HepG2 (cell line): ENCODE results near the gene KATNB1. TPM values are rescaled to one million over a fixed set of nuclear protein-coding genes. Genes with fewer than 3 reads are reported as not detected.

Experiments
- CREM ChIP-seq, 2 experiments: sonication (generic) in 1 of 2; formaldehyde crosslinking in 1 of 2; IDR thresholded peaks; 2 replicates each; pipeline versions ENCODE4 v1.4.0 to v1.6.1; 2016 to 2020; ENCODE audit warnings: antibody characterized with exemption in 1 of 2, mild to moderate bottlenecking in 1 of 2, missing genetic modification reagents in 1 of 2
- HNF4A ChIP-seq: sonication (generic); formaldehyde crosslinking; IDR thresholded peaks from 2 replicates; pipeline ENCODE4 v1.4.0; 2020; ENCODE audit warnings: missing genetic modification reagents
- MXI1 ChIP-seq: IDR thresholded peaks from 3 replicates; pipeline ENCODE4 v1.6.1; 2012; ENCODE audit warnings: low read depth, low read length, inconsistent platforms, borderline replicate concordance
- RAD21 ChIP-seq: fragments of 450-650 bp; formaldehyde crosslinking; IDR thresholded peaks from 2 replicates; pipeline ENCODE4 v1.5.0; 2020; ENCODE audit warnings: mild to moderate bottlenecking
- SP140L ChIP-seq: sonication (generic); formaldehyde crosslinking; IDR thresholded peaks from 2 replicates; pipeline ENCODE4 v1.4.0; 2020; ENCODE audit warnings: missing genetic modification reagents, borderline replicate concordance
- TARDBP ChIP-seq: sonication (generic); formaldehyde crosslinking; IDR thresholded peaks from 2 replicates; pipeline ENCODE4 v1.8.0; 2022; ENCODE audit warnings: mild to moderate bottlenecking, missing genetic modification reagents
- ZFP36L2 ChIP-seq: sonication (generic); formaldehyde crosslinking; IDR thresholded peaks from 2 replicates; pipeline ENCODE4 v1.4.0; 2020; ENCODE audit warnings: missing genetic modification reagents
- ZKSCAN5 ChIP-seq: sonication (generic); formaldehyde crosslinking; IDR thresholded peaks from 2 replicates; pipeline ENCODE4 v1.5.1; 2020; ENCODE audit warnings: mild to moderate bottlenecking, missing genetic modification reagents
- ZNF225 ChIP-seq: sonication (generic); formaldehyde crosslinking; IDR thresholded peaks from 2 replicates; pipeline ENCODE4 v1.4.0; 2020; ENCODE audit warnings: mild to moderate bottlenecking, missing genetic modification reagents
- ZNF563 ChIP-seq: sonication (generic); formaldehyde crosslinking; IDR thresholded peaks from 2 replicates; pipeline ENCODE4 v1.8.0; 2022; ENCODE audit warnings: mild to moderate bottlenecking, moderate library complexity, missing genetic modification reagents
- ZNF747 ChIP-seq: sonication (generic); formaldehyde crosslinking; IDR thresholded peaks from 2 replicates; pipeline ENCODE4 v1.8.1; 2023; ENCODE audit warnings: missing genetic modification reagents, mild to moderate bottlenecking, borderline replicate concordance
- ZNF781 ChIP-seq: sonication (generic); formaldehyde crosslinking; IDR thresholded peaks from 2 replicates; pipeline ENCODE4 v1.5.1; 2020; ENCODE audit warnings: borderline replicate concordance, mild to moderate bottlenecking, missing genetic modification reagents; ENCODE audit errors: not compliant biosample characterization
- polyA plus RNA-seq, 8 experiments: library from polyadenylated mRNA; depleted of rRNA in 3 of 8; stranded (reverse) in 7 of 8; unstranded in 1 of 8; fragments of >200 nt; fragmentation: Illumina TruSeq in 4 of 8; extraction: Trizol in 4 of 8; gene quantifications; 2 replicates each; pipeline versions ENCODE4 v1.2.1 to v1.2.3, GENCODE V29; 2011 to 2016; ENCODE audit warnings: low read depth in 4 of 8, missing spikeins in 1 of 8, mixed read lengths in 1 of 8; ENCODE audit not compliant: insufficient read depth in 1 of 8
- total RNA-seq, 5 experiments: library from RNA; depleted of rRNA; stranded (reverse); fragments of >200 nt; fragmentation: Illumina TruSeq; extraction: Trizol; gene quantifications; 2 replicates each; pipeline ENCODE4 v1.2.3, GENCODE V29; 2016; ENCODE audit warnings: low read depth in 1 of 5
- TF ChIP-seq, protein P1 (sequence below): sonication (generic); formaldehyde crosslinking; IDR thresholded peaks from 2 replicates; pipeline ENCODE4 v1.5.0; 2020; ENCODE audit warnings: missing genetic modification reagents, mild to moderate bottlenecking, borderline replicate concordance
- TF ChIP-seq, protein P2 (sequence below): sonication (generic); formaldehyde crosslinking; IDR thresholded peaks from 2 replicates; pipeline ENCODE4 v1.4.0; 2020; ENCODE audit warnings: mild to moderate bottlenecking, missing genetic modification reagents
- TF ChIP-seq, protein P3 (sequence below): sonication (generic); formaldehyde crosslinking; IDR thresholded peaks from 2 replicates; pipeline ENCODE4 v1.4.0; 2020; ENCODE audit warnings: missing genetic modification reagents
- TF ChIP-seq, protein P4 (sequence below): sonication (generic); formaldehyde crosslinking; IDR thresholded peaks from 2 replicates; pipeline ENCODE4 v1.4.0; 2020; ENCODE audit warnings: missing genetic modification reagents
- TF ChIP-seq, protein P5 (sequence below): sonication (generic); formaldehyde crosslinking; IDR thresholded peaks from 2 replicates; pipeline ENCODE4 v1.4.0; 2020; ENCODE audit warnings: missing genetic modification reagents, borderline replicate concordance
- TF ChIP-seq, protein P6 (sequence below): IDR thresholded peaks from 2 replicates; pipeline ENCODE4 v1.6.1; 2016; ENCODE audit warnings: missing biosample characterization, missing genetic modification reagents, low read depth

KATNB1 gene
- total and polyA plus RNA-seq, 2 of the 13 experiments (the other 11 are each of a cell fraction or from before 2014, with no cell fraction given), result 31.5 to 43.5 TPM

DNA sequence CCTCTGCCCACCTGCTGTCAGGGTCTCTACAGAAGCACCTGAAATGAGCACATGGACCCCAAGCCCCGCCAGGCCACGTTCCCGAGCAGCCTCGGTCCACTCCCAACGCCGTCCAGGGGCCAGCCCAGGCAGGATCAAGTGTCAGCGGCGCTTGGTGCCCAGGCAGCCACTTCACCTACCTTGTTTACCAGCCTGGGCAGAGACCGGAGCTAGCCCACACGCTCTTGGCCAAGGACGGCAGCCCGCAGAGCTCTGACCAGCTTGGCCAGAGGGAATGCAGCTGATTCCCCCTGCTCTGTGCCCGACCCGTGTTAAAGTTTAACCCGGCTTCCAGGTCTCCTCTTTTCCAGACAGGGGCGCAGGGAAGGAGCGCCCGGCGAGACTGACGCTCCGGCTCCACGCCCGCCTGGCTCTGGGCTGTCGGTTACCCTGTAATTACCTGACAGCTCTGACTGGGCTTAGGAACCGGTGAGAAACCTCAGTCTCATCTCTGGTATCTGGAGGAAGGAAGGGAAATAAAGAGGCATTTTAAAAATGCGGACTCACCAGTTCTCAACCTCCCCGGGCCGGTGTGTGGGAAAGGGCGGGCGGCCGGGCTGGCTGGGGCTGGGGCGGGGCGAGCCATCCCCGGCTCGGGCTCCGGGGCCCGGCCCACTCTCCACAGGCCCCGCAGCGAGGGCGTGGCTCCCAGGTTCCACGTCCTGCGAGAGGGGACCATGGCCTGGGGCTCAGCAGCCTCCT, 62.1 kb downstream of the KATNB1 start (continued):
- TF ChIP-seq, protein P1, sequence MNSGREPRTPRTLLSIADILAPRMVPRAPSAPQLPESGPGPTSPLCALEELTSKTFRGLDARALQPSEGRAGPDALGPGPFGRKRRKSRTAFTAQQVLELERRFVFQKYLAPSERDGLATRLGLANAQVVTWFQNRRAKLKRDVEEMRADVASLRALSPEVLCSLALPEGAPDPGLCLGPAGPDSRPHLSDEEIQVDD (CRISPR knock-in tag), result no peak
- TF ChIP-seq TARDBP, result no peak; the same call in none of the 2 replicates
- TF ChIP-seq, protein P2, sequence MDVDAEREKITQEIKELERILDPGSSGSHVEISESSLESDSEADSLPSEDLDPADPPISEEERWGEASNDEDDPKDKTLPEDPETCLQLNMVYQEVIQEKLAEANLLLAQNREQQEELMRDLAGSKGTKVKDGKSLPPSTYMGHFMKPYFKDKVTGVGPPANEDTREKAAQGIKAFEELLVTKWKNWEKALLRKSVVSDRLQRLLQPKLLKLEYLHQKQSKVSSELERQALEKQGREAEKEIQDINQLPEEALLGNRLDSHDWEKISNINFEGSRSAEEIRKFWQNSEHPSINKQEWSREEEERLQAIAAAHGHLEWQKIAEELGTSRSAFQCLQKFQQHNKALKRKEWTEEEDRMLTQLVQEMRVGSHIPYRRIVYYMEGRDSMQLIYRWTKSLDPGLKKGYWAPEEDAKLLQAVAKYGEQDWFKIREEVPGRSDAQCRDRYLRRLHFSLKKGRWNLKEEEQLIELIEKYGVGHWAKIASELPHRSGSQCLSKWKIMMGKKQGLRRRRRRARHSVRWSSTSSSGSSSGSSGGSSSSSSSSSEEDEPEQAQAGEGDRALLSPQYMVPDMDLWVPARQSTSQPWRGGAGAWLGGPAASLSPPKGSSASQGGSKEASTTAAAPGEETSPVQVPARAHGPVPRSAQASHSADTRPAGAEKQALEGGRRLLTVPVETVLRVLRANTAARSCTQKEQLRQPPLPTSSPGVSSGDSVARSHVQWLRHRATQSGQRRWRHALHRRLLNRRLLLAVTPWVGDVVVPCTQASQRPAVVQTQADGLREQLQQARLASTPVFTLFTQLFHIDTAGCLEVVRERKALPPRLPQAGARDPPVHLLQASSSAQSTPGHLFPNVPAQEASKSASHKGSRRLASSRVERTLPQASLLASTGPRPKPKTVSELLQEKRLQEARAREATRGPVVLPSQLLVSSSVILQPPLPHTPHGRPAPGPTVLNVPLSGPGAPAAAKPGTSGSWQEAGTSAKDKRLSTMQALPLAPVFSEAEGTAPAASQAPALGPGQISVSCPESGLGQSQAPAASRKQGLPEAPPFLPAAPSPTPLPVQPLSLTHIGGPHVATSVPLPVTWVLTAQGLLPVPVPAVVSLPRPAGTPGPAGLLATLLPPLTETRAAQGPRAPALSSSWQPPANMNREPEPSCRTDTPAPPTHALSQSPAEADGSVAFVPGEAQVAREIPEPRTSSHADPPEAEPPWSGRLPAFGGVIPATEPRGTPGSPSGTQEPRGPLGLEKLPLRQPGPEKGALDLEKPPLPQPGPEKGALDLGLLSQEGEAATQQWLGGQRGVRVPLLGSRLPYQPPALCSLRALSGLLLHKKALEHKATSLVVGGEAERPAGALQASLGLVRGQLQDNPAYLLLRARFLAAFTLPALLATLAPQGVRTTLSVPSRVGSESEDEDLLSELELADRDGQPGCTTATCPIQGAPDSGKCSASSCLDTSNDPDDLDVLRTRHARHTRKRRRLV (CRISPR knock-in tag), result peak; percentile 51; the same call in 1 of the 2 replicates
- peak; percentile 76; the same call in 1 of the 3 replicates for TF ChIP-seq MXI1
- peak; percentile 46 for TF ChIP-seq HNF4A (CRISPR knock-in tag)
- TF ChIP-seq, protein P3, sequence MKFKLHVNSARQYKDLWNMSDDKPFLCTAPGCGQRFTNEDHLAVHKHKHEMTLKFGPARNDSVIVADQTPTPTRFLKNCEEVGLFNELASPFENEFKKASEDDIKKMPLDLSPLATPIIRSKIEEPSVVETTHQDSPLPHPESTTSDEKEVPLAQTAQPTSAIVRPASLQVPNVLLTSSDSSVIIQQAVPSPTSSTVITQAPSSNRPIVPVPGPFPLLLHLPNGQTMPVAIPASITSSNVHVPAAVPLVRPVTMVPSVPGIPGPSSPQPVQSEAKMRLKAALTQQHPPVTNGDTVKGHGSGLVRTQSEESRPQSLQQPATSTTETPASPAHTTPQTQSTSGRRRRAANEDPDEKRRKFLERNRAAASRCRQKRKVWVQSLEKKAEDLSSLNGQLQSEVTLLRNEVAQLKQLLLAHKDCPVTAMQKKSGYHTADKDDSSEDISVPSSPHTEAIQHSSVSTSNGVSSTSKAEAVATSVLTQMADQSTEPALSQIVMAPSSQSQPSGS (CRISPR knock-in tag), result peak; percentile 39; the same call in 1 of the 2 replicates
- 0 out of 2 replicates have a peak, but pooled peaks have one; percentile 32 for TF ChIP-seq SP140L (CRISPR knock-in tag)
- peak; percentile 53; the same call in 1 of the 2 replicates for TF ChIP-seq RAD21 (CRISPR knock-in tag)
- peak; percentile 41; the same call in 1 of the 2 replicates for TF ChIP-seq ZNF747 (CRISPR knock-in tag)
- TF ChIP-seq ZNF563, result peak; percentile 71; the same call in 1 of the 2 replicates
- TF ChIP-seq ZNF781, result peak; percentile 47
- TF ChIP-seq CREM (IDR thresholded peaks at IDR 0.05), result peak; percentile 33; the same call in 1 of the 2 replicates
- TF ChIP-seq CREM (CRISPR knock-in tag; IDR thresholded peaks at IDR 0.05), result no peak
- TF ChIP-seq ZKSCAN5 (CRISPR knock-in tag), result no peak
- TF ChIP-seq, protein P4, sequence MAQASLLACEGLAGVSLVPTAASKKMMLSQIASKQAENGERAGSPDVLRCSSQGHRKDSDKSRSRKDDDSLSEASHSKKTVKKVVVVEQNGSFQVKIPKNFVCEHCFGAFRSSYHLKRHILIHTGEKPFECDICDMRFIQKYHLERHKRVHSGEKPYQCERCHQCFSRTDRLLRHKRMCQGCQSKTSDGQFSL (CRISPR knock-in tag), result no peak
- peak; percentile 9; the same call in 1 of the 2 replicates for TF ChIP-seq ZNF225 (CRISPR knock-in tag)
- TF ChIP-seq, protein P5, sequence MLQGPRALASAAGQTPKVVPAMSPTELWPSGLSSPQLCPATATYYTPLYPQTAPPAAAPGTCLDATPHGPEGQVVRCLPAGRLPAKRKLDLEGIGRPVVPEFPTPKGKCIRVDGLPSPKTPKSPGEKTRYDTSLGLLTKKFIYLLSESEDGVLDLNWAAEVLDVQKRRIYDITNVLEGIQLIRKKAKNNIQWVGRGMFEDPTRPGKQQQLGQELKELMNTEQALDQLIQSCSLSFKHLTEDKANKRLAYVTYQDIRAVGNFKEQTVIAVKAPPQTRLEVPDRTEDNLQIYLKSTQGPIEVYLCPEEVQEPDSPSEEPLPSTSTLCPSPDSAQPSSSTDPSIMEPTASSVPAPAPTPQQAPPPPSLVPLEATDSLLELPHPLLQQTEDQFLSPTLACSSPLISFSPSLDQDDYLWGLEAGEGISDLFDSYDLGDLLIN (CRISPR knock-in tag), result 0 out of 2 replicates have a peak, but pooled peaks have one; percentile 64
- no peak for TF ChIP-seq ZFP36L2 (CRISPR knock-in tag)
- TF ChIP-seq, protein P6, sequence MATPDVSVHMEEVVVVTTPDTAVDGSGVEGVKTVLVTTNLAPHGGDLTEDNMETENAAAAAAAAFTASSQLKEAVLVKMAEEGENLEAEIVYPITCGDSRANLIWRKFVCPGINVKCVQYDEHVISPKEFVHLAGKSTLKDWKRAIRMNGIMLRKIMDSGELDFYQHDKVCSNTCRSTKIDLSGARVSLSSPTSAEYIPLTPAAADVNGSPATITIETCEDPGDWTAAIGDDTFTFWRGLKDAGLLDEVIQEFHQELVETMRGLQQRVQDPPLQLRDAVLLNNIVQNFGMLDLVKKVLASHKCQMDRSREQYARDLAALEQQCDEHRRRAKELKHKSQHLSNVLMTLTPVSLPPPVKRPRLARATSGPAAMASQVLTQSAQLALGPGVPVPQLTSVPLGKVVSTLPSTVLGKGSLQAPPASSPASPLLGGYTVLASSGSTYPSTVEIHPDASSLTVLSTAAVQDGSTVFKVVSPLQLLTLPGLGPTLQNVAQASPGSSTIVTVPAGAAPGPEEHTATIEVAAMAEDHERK, result no peak
